ENCODE results near the gene RNF157.

Gene RNF157

GRCh38 chr17:76182016-76182764, 58.1 kb downstream of the RNF157 start:
- TF ChIP-seq CTCF (IDR thresholded peaks at IDR 0.05; ENCODE audit: control insufficient read depth, extremely low read depth, insufficient read depth), result peak; percentile 93
- H3K4me3 ChIP-seq (ENCODE audit: low read depth, low read length), result no peak overlapping the region

GRCh38 chr17:76179496-76180467, 60.5 kb downstream of the RNF157 start:
- no peak overlapping the region for H3K4me3 ChIP-seq (ENCODE audit: low read depth, low read length)
- no peak for DNase-seq (ENCODE audit: low read depth)
- TF ChIP-seq CTCF (IDR thresholded peaks at IDR 0.05; ENCODE audit: control insufficient read depth, extremely low read depth, insufficient read depth), result no peak

More at GRCh38 chr17:76182016-76182764, 58.1 kb downstream of the RNF157 start:
- DNase-seq (ENCODE audit: low read depth), result peak; percentile 90

- H3K4me3 ChIP-seq (ENCODE audit: low read depth, low read length), result no peak overlapping the region
- TF ChIP-seq CTCF (IDR thresholded peaks at IDR 0.05; ENCODE audit: control insufficient read depth, extremely low read depth, insufficient read depth), result no peak
- DNase-seq (ENCODE audit: low read depth), result no peak
Observed at GRCh38 chr17:76178124-76178523, 62.2 kb downstream of the RNF157 start.

- no peak for DNase-seq (ENCODE audit: low read depth)
- no peak for TF ChIP-seq CTCF (IDR thresholded peaks at IDR 0.05; ENCODE audit: control insufficient read depth, extremely low read depth, insufficient read depth)
- H3K4me3 ChIP-seq (ENCODE audit: low read depth, low read length), result no peak overlapping the region
Observed at GRCh38 chr17:76176701-76177574, 63.4 kb downstream of the RNF157 start.

- peak; percentile 96 for DNase-seq (ENCODE audit: low read depth)
- no peak overlapping the region for H3K4me3 ChIP-seq (ENCODE audit: low read depth, low read length)
- TF ChIP-seq CTCF (IDR thresholded peaks at IDR 0.05; ENCODE audit: control insufficient read depth, extremely low read depth, insufficient read depth), result no peak
Observed at GRCh38 chr17:76174037-76174436, 66.3 kb downstream of the RNF157 start.

- TF ChIP-seq CTCF (IDR thresholded peaks at IDR 0.05; ENCODE audit: control insufficient read depth, extremely low read depth, insufficient read depth), result no peak
- DNase-seq (ENCODE audit: low read depth), result no peak
- no peak overlapping the region for H3K4me3 ChIP-seq (ENCODE audit: low read depth, low read length)
Observed at GRCh38 chr17:76173474-76173873, 66.8 kb downstream of the RNF157 start.
